Activated T-cell treated with anti-CD3 and anti-CD28 coated beads, Interleukin-2, amount 50 U/mL, for 24 hours (primary cell): ENCODE data around the gene EMC10.

Experiments
- DNase-seq: peaks from one replicate; pipeline ENCODE4 v3.0.0-alpha.2; 2020
- H3K27ac Mint-ChIP-seq: 2 replicates; pipeline ENCODE4 v1.8.0; 2020; ENCODE audit warnings: mild to moderate bottlenecking, mixed read lengths
- H3K27me3 Mint-ChIP-seq: 2 replicates; pipeline ENCODE4 v1.8.0; 2020; ENCODE audit warnings: mixed read lengths
- H3K36me3 Mint-ChIP-seq: 2 replicates; pipeline ENCODE4 v1.8.0; 2020; ENCODE audit warnings: low read depth, mixed read lengths
- H3K4me1 Mint-ChIP-seq: 2 replicates; pipeline ENCODE4 v1.8.0; 2020; ENCODE audit warnings: low read depth, mixed read lengths
- H3K4me3 Mint-ChIP-seq: 2 replicates; pipeline ENCODE4 v1.8.0; 2020; ENCODE audit warnings: mild to moderate bottlenecking, moderate library complexity, mixed read lengths
- H3K9me3 Mint-ChIP-seq: 2 replicates; pipeline ENCODE4 v1.8.0; 2020; ENCODE audit warnings: mixed read lengths

Gene EMC10

DNA sequence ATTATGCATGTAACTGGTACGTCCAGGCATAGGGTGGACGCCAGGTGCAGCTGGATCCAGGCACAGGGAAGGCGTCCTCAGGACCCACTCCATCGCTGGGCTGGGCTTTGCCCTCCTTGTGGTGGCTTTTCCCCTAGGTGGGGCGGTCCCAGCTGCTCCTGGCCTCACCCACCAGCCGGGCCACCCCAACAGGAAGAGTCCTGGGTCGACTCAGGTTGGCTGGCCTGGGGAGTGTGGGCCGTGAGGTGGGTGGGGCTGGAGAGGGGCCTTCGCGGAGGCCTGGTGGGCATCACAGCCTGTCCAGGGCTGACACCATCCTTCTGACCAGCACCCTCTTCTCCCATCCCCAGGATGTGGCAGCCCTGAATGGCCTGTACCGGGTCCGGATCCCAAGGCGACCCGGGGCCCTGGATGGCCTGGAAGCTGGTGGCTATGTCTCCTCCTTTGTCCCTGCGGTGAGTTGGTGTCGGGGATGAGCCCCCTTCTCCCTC, 3.5 kb downstream of the EMC10 start:
- Mint-ChIP-seq H3K36me3 (peaks cover 62% of the 10 kb centered on the region), H3K9me3 (no peaks in the 10 kb centered on the region), H3K4me1 (peaks cover 23% of the 10 kb centered on the region), H3K4me3 (no peak overlapping the region), H3K27me3 (no peaks in the 10 kb centered on the region), H3K27ac (no peak overlapping the region)
- no peak for DNase-seq

DNA sequence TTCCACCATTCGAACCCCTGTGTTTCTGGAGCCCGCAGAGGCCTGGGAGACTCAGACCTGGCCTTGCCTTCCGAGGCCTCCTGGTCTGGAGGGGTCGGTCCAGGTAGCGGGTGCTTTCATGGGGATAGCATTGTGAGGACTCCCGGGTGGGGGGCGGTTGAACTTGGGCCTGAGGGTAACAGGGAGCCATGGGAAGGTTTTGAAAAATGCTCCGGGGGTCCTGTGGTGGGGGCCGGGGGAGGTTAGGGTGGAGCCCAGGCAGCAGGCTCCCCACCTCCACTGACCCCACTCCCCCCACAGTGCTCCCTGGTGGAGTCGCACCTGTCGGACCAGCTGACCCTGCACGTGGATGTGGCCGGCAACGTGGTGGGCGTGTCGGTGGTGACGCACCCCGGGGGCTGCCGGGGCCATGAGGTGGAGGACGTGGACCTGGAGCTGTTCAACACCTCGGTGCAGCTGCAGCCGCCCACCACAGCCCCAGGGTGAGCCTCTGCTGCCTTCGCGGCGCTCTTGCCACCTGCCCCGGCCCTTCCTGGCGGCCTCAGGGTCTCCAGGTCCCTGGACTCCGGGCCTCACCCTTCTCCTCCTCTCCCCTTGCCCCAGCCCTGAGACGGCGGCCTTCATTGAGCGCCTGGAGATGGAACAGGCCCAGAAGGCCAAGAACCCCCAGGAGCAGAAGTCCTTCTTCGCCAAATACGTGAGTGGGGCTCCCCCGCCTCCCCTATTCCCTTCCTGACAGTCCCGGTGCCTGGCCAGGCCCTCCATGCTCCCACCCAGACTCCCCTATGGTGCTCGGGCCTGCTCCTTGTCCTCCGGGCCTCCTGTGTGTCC, 4.2 kb downstream of the EMC10 start:
- H3K9me3 Mint-ChIP-seq = no peaks in the 10 kb centered on the region
- no peaks in the 10 kb centered on the region for H3K27me3 Mint-ChIP-seq
- no peak overlapping the region for H3K4me3 Mint-ChIP-seq
- peaks cover 69% of the 10 kb centered on the region for H3K36me3 Mint-ChIP-seq
- no peak for DNase-seq
- peaks cover 23% of the 10 kb centered on the region for H3K4me1 Mint-ChIP-seq
- peak overlapping the region; percentile 53 for H3K27ac Mint-ChIP-seq

DNA sequence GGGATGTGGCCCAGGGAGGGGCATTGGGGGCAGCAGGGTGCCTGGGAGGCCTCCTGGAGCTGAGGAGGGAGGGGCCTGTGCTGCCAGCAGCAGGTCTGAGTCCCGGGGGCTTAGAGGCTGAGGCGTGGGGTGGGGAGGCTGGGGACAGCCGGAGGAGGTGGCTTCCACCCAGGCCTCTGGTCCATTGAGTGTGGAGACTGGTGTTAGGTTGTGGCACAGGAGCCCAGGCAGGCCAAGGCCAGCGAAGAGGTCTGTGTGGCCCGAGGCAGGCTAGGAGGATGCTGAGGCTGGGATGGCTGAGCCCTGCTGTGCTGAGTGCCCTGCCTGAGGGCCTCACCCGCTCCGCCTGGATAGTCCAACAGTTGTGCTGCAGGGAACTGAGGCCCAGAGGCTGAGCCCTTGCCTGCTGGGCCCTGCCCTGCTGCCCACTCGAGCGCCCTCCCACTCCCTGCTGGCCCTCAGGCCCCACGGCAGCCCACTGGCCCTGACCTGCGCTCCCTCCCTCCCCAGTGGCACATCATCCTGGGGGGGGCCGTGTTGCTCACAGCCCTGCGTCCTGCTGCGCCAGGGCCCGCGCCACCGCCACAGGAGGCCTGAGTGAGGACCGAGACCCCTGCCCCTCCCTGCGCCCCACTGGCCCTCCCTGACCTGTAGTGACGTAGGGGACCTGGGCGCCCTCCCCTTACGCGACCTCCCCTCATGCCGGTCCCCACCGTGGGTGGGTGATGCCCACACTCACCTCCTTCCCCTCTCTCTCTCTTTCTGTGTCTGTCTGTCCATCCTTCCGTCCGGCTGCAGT, 5.2 kb downstream of the EMC10 start:
- no peaks in the 10 kb centered on the region for H3K9me3 Mint-ChIP-seq
- no peak overlapping the region for H3K4me3 Mint-ChIP-seq
- H3K36me3 Mint-ChIP-seq = peaks cover 74% of the 10 kb centered on the region
- no peaks in the 10 kb centered on the region for H3K27me3 Mint-ChIP-seq
- peaks cover 22% of the 10 kb centered on the region for H3K4me1 Mint-ChIP-seq
- H3K27ac Mint-ChIP-seq = no peak overlapping the region
- DNase-seq = no peak

DNA sequence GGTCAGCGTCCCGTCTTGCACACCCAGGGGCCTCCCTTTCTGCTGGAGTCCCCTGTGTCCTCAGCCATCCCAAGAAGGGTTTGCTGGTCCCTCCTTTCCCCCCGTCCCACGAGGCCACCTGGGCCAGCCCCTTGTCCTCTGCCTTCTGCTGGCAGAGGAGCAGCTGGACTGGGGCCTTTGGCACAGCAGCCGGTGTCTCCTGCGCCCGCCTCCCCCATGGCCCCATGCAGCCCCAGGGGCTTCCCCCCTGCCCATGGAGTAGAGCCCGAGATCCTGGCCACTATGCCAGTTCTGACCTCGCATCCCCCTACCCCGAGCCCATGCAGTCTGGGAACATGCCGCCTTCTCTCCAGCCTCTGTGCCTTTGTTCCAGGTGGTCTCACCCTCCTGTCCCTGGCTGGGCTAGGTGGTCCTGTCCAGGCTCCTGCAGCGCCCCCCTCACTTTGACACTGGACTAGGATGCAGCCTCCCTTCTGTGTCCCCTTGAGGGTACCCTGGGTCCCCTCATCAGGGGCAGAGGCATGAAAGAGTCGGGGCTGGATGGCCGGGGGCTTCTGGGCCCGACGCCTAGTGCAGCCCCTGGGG, 6.1 kb downstream of the EMC10 start:
- no peak for DNase-seq
- Mint-ChIP-seq H3K4me1 (peaks cover 20% of the 10 kb centered on the region), H3K4me3 (no peak overlapping the region), H3K27me3 (no peaks in the 10 kb centered on the region), H3K36me3 (peaks cover 74% of the 10 kb centered on the region), H3K9me3 (no peaks in the 10 kb centered on the region), H3K27ac (no peak overlapping the region)

DNA sequence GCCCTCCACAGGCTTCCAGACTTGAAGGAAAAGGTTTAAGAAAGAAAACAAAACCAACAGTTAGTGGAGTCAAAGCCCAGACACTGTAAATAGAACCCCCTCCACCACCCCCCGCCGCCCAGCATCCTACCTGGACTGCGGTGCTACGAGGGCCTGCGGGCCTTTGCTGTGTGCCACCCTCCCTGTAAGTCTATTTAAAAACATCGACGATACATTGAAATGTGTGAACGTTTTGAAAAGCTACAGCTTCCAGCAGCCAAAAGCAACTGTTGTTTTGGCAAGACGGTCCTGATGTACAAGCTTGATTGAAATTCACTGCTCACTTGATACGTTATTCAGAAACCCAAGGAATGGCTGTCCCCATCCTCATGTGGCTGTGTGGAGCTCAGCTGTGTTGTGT, 6.6 kb downstream of the EMC10 start:
- Mint-ChIP-seq H3K27me3 (no peaks in the 10 kb centered on the region), H3K36me3 (peaks cover 69% of the 10 kb centered on the region), H3K4me1 (peaks cover 15% of the 10 kb centered on the region), H3K27ac (no peak overlapping the region), H3K4me3 (no peak overlapping the region), H3K9me3 (no peaks in the 10 kb centered on the region)
- no peak for DNase-seq

DNA sequence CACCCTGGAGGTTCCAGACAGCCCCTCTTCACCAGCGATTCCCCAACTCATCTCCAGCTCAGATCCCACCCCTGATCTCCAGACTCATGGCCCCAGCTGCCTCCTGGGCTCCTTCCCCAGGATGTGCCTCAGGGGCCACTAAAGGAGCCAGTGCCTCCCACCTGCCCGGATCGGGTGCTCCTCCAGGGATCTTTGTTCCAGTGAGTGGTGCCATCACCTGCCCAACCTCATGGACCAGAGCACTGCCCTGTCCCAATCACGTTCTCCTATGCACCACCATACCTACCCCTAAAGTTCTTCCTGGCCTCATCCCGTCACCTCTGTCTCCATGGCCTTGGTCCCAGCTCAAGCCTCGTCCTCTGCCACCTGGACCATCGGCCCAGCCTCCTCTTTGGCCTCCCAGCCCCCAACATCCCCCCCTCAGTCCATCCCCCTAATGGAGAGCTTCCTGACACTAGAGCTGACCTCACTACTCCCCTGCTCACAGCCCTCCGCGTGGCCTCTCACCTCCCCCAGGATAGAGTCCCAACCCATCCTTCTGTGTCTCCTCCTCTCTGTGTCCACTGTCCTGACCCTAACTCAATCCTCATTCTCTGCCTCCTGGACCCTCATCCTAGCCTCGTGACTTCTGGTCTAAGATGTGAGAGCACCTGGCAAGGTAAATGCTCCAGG, 9.1 kb downstream of the EMC10 start:
- no peak for DNase-seq
- H3K4me3 Mint-ChIP-seq = no peak overlapping the region
- H3K9me3 Mint-ChIP-seq = no peaks in the 10 kb centered on the region
- peaks cover 50% of the 10 kb centered on the region for H3K36me3 Mint-ChIP-seq
- peaks cover 5% of the 10 kb centered on the region for H3K4me1 Mint-ChIP-seq
- H3K27me3 Mint-ChIP-seq = no peaks in the 10 kb centered on the region
- peak overlapping the region; percentile 14 for H3K27ac Mint-ChIP-seq

DNA sequence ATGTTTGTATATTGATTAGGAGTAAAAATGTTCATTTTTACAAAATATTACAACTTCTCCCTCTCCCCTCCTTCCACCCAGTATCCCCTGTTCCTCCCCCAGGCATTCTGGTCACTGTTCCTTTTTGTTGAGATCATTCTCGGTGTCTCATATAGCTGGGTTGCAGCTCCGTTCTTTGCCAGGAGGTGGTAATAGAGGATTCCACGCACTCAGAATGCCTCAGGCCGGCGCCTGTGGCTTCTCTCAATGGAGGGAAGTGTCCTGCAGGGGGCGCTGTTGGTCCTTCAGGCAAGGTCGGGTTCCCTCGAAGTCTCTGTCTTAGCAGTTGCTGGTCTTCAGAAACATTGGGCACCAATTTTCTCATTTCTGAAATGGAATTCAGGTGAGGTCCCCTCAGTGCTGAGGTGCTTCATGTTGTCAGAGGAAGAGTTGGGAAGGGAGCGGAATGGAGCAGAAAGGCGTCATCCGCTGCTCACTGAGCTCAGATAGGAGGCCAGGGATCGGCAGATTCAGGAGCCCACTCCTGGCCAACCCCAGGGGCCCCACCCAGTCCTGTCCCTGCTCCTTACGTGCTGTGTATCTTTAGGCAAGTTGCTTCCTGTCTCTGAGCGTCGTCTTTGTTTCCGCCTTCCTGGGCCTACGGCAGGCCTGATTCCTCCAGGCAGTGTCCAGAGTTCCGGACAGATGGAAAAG, 10.7 kb downstream of the EMC10 start:
- peaks cover 39% of the 10 kb centered on the region for H3K36me3 Mint-ChIP-seq
- peak; percentile 73 for DNase-seq

DNA sequence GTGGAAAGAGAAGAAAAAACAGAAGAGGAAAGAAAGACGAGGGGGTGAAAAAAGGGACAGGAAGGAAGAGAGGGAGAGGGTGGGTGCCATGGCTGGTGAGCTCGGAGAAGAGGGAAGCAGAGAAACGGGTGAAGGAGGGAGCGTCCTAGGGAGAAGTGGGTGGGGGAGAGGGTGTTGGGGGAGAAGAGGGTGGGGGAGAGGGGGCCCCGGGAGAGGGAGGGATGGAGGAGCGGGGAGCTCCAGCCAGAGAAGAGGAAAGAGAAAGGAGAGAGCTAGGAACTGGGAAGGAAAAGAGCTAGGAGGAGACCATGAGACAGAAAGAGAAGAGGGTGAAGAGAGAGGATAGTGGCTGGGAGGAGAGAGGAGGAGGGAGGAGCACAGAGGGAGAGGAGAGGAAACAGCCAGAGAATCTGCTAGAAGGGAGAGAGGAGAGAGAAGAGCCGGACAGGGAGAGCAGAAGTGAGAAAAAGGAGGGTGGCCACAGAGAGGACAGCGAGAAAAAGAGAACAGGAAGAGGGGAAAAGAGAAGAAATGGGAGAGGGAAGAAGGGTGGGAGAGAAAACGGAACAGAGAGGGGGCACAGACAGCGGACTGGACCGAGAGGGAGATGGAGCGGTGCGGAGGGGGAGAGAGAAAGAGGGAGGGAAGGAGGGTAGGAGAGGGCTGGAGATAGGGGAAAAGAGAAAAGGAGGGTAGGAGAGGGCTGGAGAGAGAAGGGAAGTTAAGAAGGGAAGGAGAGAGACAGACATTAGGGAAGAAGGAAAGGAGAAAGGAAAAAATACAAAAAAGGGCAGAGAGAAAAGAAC, 12.3 kb downstream of the EMC10 start:
- H3K9me3 Mint-ChIP-seq = no peaks in the 10 kb centered on the region
- no peak overlapping the region for H3K27ac Mint-ChIP-seq
- H3K36me3 Mint-ChIP-seq = peaks cover 26% of the 10 kb centered on the region
- H3K4me3 Mint-ChIP-seq = no peak overlapping the region
- peaks cover 23% of the 10 kb centered on the region for H3K4me1 Mint-ChIP-seq
- H3K27me3 Mint-ChIP-seq = no peaks in the 10 kb centered on the region
- DNase-seq = no peak

More for the DNA sequence above, 10.7 kb downstream of the EMC10 start:
- H3K27ac Mint-ChIP-seq = no peak overlapping the region
- no peaks in the 10 kb centered on the region for H3K27me3 Mint-ChIP-seq
- no peaks in the 10 kb centered on the region for H3K9me3 Mint-ChIP-seq
- H3K4me3 Mint-ChIP-seq = no peak overlapping the region
- H3K4me1 Mint-ChIP-seq = peaks cover 18% of the 10 kb centered on the region

DNA sequence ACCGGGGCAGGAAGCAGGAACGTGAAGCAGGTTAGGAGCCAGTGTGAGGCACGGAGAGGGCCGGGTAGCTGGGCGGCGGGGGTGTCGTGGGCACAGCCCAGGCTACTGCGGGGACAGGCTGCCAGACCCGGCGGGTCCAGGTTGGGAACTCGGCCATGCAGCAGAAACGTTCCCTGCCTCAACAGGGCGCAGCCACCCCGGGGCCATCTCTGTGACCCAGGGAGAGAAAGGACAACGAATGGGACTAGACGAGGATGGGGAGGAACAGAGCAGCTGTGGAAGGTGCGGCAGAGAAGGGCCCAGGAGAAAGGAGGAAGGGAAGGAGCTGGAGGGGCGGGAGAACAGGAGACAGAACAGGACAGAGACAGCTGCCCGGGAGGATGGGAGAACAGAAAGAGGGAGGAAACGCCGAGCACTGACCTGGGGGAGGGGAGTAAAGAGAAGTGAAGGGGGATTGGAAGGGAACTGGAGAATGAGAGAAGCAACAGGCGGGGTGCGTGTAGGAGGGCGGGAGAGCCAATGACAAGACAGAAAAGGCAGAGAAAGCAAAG, 13.2 kb downstream of the EMC10 start:
- no peak overlapping the region for H3K27ac Mint-ChIP-seq
- H3K27me3 Mint-ChIP-seq = no peaks in the 10 kb centered on the region
- no peaks in the 10 kb centered on the region for H3K9me3 Mint-ChIP-seq
- no peak for DNase-seq
- H3K4me1 Mint-ChIP-seq = peaks cover 23% of the 10 kb centered on the region
- H3K4me3 Mint-ChIP-seq = no peak overlapping the region
- peaks cover 22% of the 10 kb centered on the region for H3K36me3 Mint-ChIP-seq

DNA sequence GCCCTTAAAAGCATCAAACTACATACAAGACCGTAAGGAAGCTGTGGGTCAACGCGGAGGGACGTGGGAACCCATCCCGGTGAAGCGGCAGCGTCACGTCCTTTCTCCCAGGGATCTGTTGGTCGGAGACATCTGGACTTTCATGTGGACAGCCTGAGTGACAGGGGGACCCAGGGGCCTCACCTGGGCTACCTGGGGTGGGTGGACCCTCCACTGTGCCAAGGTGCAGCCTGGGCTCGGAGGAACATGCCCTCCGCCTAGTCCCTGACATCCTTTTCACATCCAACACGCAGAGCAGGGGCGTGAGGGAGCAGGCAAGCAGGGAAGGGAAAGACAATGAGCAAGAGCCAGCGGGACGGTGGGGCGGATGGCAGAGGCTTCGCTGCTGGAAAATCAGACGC, 14.1 kb downstream of the EMC10 start:
- DNase-seq = no peak
- Mint-ChIP-seq H3K4me3 (no peak overlapping the region), H3K27ac (no peak overlapping the region), H3K4me1 (peaks cover 23% of the 10 kb centered on the region), H3K9me3 (no peaks in the 10 kb centered on the region), H3K27me3 (no peaks in the 10 kb centered on the region), H3K36me3 (peaks cover 14% of the 10 kb centered on the region)

DNA sequence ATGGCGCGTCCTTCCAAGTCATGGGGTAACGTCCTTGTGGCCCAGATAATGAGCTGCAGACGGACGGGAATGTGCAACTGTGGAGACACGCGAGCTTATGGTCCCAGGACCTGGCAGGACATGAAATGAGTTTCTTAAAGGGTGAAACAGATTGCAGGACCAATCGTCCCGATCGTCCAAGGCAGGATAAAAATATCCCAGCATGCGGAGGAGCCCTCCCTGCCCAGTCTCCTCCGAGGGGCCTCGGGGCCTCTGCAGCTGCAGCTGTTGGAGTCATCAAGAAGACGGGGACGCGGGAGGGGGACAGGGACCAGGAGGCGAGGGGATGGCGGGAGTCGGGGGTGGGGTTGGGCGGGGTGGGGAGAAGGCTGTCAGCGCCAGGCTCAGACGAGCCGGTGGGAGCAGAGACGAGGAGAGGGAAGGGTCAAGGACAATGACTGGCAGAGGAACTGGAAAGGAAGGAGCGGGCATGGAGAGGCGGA, 14.7 kb downstream of the EMC10 start:
- Mint-ChIP-seq H3K9me3 (no peaks in the 10 kb centered on the region), H3K36me3 (peaks cover 8% of the 10 kb centered on the region), H3K4me3 (no peak overlapping the region), H3K4me1 (peaks cover 23% of the 10 kb centered on the region), H3K27ac (no peak overlapping the region), H3K27me3 (no peaks in the 10 kb centered on the region)
- no peak for DNase-seq

DNA sequence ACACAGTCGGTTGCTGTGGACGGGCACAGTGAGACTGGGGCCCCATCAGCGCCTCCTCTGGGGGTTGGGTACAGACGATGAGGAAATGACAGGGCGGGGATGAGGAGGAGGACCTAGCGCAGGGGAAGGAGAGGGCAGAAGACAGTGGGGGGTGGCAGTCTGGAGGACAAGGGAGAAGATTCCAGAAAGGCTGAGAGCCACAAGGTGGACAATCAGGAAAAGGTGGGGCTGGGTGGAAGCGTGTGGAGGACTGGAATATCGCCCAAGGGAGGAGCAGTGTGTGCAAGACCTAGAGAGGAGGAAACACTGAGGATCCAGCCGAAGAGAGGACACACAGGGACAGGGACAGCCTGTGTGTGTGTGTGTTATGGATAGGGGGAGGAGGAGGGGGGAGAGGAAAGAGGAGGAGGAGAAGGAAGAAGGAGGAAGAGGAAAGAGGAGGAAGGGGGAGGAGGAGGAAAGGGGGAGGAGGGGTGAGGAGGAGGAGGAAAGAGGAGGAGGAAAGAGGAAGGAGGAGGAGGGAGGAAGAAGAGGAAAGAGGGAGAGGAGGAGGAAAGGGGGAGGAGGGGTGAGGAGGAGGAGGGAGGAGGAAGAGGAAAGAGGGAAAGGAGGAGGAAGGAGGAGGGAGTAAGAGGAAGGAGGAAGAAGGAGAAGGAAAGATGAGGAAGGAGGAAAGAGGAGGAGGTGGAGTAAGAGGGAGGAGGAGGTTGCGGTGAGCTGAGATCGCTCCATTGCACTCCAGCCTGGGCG, 16.2 kb downstream of the EMC10 start:
- Mint-ChIP-seq H3K4me3 (peak overlapping the region; percentile 52), H3K9me3 (no peaks in the 10 kb centered on the region), H3K4me1 (peaks cover 19% of the 10 kb centered on the region), H3K36me3 (no peaks in the 10 kb centered on the region), H3K27me3 (no peaks in the 10 kb centered on the region), H3K27ac (peak overlapping the region; percentile 31)
- peak; percentile 60 for DNase-seq
